Measurements from ENCODE around the gene KRTAP9-6. TPM values are rescaled to one million over a fixed set of nuclear protein-coding genes. Genes with fewer than 3 reads are reported as not detected.

Gene KRTAP9-6
- total and polyA plus RNA-seq, 2 donors (not counting 3 experiments of a cell fraction or from before 2014, with no cell fraction given): not detected

DNA sequence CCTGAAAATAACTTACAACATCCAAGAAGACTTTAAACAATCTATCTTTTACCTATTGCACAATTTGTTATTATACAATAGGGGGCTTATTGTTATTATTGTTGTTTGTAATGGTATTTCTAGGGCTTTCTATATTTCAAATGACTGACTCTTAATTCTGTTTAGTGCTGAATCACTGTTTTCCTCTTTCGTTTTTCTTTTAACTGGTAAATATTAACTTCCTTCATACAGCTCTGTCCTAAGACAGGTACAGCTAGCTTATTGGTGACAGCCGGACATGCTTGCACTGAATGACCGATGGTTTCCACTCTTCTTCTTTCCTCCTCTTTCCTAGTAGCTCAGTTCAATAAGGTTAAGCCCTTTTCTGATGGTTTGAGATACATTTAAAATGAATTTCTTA is 21.9 kb downstream of the KRTAP9-6 start:
- H3K9ac ChIP-seq (replicated peaks; ENCODE audit: extremely low read depth, insufficient read depth, low read length): no peak overlapping the region
- no TSS peak for BruUV-seq (replicated peaks)
- H3K27ac ChIP-seq (ENCODE audit: insufficient read depth, low read depth, low read length): no peak overlapping the region
- DNase-seq (ENCODE audit: low read depth, low spot score) (no peak), FAIRE-seq (no peak)
- H3K9me1 ChIP-seq (replicated peaks; ENCODE audit: control insufficient read depth, extremely low read depth, insufficient read depth, low read length): no peaks in the 10 kb centered on the region
- dilution Hi-C loops (cut with MboI; ENCODE audit: extremely low pct_ligation_motif_present, low sequenced_read_pairs): no loop called here
- H3K36me3 ChIP-seq (ENCODE audit: control insufficient read depth in 2 of 2, extremely low read depth in 1 of 2, insufficient read depth in 2 of 2, low read length in 2 of 2): no peaks in the 10 kb centered on the region
- TF ChIP-seq FOS (IDR thresholded peaks at IDR 0.05; ENCODE audit: borderline replicate concordance, insufficient read depth, low read length) (no peak), POLR2AphosphoS5 (IDR thresholded peaks at IDR 0.05; ENCODE audit: insufficient read depth, low read depth, low read length) (no peak), MYC (IDR thresholded peaks at IDR 0.05; ENCODE audit: low read depth, low read length) (no peak), POLR2A (IDR thresholded peaks at IDR 0.05; ENCODE audit: low read depth, low read length) (no peak), EZH2 (IDR thresholded peaks at IDR 0.05; ENCODE audit: borderline replicate concordance, low read depth, low read length, severe bottlenecking) (no peak), JUN (IDR thresholded peaks at IDR 0.05; ENCODE audit: borderline replicate concordance, insufficient read depth, insufficient read length, low read depth) (no peak), GATA2 (IDR thresholded peaks at IDR 0.05; ENCODE audit: insufficient read depth, insufficient read length, low read depth, low read length) (no peak)
- TF ChIP-seq, protein P1, sequence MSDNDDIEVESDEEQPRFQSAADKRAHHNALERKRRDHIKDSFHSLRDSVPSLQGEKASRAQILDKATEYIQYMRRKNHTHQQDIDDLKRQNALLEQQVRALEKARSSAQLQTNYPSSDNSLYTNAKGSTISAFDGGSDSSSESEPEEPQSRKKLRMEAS (IDR thresholded peaks at IDR 0.05; ENCODE audit: insufficient read depth, insufficient read length): no peak
- TF ChIP-seq, protein P2, sequence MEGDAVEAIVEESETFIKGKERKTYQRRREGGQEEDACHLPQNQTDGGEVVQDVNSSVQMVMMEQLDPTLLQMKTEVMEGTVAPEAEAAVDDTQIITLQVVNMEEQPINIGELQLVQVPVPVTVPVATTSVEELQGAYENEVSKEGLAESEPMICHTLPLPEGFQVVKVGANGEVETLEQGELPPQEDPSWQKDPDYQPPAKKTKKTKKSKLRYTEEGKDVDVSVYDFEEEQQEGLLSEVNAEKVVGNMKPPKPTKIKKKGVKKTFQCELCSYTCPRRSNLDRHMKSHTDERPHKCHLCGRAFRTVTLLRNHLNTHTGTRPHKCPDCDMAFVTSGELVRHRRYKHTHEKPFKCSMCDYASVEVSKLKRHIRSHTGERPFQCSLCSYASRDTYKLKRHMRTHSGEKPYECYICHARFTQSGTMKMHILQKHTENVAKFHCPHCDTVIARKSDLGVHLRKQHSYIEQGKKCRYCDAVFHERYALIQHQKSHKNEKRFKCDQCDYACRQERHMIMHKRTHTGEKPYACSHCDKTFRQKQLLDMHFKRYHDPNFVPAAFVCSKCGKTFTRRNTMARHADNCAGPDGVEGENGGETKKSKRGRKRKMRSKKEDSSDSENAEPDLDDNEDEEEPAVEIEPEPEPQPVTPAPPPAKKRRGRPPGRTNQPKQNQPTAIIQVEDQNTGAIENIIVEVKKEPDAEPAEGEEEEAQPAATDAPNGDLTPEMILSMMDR (IDR thresholded peaks at IDR 0.05; ENCODE audit: extremely low read depth in 1 of 2, insufficient read depth in 1 of 2, low read depth in 1 of 2, low read length in 2 of 2): no peak
- no peak overlapping the region for H3K4me3 ChIP-seq (replicated peaks in 1 of 3; ENCODE audit: insufficient read depth in 1 of 3, low read depth in 1 of 3, low read length in 3 of 3)
- no peaks in the 10 kb centered on the region for H3K9me3 ChIP-seq (replicated peaks; ENCODE audit: control insufficient read depth, insufficient read depth, low read length)
- no peak overlapping the region for H2AFZ ChIP-seq (ENCODE audit: low read depth, low read length)
- no peaks in the 10 kb centered on the region for H3K4me1 ChIP-seq (ENCODE audit: control insufficient read depth, extremely low read depth, insufficient read depth, low read length)
- H3K4me2 ChIP-seq (ENCODE audit: insufficient read depth, low read length): no peak overlapping the region
- peaks cover 0 to 2% of the 10 kb centered on the region in 2 experiments for H3K27me3 ChIP-seq (ENCODE audit: control insufficient read depth in 2 of 2, insufficient read depth in 2 of 2, low read length in 2 of 2)
- intact Hi-C loops (cut with micrococcal nuclease): no loop called here
- H3K79me2 ChIP-seq (ENCODE audit: control insufficient read depth, insufficient read depth, low read length): no peaks in the 10 kb centered on the region
- ChIA-PET CTCF (no interaction called here), POLR2A (no interaction called here)
- no peaks in the 10 kb centered on the region for H4K20me1 ChIP-seq (replicated peaks; ENCODE audit: control insufficient read depth, extremely low read depth, insufficient read depth, low read length)

All from endothelial cell of umbilical vein (primary cell).